ENCODE data around the gene SVOP. TPM values are rescaled to one million over a fixed set of nuclear protein-coding genes. Genes with fewer than 3 reads are reported as not detected.

Gene SVOP
- total RNA-seq, 1 experiment from 2014 or later, result 0.47 TPM

DNA sequence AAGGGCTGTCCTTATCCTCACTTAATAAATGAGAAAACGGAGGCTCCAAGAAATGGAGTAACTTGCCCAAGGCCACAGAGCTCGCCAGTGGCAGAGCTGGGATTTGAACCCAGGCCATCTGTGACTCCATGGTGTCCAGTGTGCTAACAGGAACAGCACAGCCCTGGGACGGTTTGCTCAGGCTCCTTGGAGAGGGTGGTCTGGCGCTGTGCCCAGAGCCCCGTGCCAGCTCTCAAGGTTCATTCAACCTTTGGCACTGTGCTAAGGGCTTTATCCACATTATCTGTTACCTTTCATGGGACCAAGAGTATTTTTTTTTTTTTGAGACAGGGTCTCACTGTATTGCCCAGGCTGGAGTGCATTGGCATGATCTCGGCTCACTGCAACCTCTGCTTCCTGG is 132.8 kb downstream of the SVOP start (continued):
- TF ChIP-seq, protein P1, sequence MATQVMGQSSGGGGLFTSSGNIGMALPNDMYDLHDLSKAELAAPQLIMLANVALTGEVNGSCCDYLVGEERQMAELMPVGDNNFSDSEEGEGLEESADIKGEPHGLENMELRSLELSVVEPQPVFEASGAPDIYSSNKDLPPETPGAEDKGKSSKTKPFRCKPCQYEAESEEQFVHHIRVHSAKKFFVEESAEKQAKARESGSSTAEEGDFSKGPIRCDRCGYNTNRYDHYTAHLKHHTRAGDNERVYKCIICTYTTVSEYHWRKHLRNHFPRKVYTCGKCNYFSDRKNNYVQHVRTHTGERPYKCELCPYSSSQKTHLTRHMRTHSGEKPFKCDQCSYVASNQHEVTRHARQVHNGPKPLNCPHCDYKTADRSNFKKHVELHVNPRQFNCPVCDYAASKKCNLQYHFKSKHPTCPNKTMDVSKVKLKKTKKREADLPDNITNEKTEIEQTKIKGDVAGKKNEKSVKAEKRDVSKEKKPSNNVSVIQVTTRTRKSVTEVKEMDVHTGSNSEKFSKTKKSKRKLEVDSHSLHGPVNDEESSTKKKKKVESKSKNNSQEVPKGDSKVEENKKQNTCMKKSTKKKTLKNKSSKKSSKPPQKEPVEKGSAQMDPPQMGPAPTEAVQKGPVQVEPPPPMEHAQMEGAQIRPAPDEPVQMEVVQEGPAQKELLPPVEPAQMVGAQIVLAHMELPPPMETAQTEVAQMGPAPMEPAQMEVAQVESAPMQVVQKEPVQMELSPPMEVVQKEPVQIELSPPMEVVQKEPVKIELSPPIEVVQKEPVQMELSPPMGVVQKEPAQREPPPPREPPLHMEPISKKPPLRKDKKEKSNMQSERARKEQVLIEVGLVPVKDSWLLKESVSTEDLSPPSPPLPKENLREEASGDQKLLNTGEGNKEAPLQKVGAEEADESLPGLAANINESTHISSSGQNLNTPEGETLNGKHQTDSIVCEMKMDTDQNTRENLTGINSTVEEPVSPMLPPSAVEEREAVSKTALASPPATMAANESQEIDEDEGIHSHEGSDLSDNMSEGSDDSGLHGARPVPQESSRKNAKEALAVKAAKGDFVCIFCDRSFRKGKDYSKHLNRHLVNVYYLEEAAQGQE (IDR thresholded peaks at IDR 0.05; ENCODE audit: low read depth), result no peak
- TF ChIP-seq FOSL1 (IDR thresholded peaks at IDR 0.05; ENCODE audit: low read depth) (no peak), EZH2phosphoT487 (IDR thresholded peaks at IDR 0.05; ENCODE audit: borderline replicate concordance) (no peak), ZNF274 (IDR thresholded peaks at IDR 0.05; ENCODE audit: low read depth, low read length) (no peak), TCF7L2 (IDR thresholded peaks at IDR 0.05; ENCODE audit: borderline replicate concordance, extremely low read depth, insufficient read depth, insufficient read length) (no peak), SP1 (IDR thresholded peaks at IDR 0.05; ENCODE audit: low read depth) (no peak), POLR2A (IDR thresholded peaks at IDR 0.05; ENCODE audit: borderline replicate concordance, extremely low read depth, insufficient read depth, insufficient read length) (no peak), CEBPB (IDR thresholded peaks at IDR 0.05; ENCODE audit: low read depth) (no peak), POLR2AphosphoS5 (IDR thresholded peaks at IDR 0.05; ENCODE audit: low read depth, low read length) (no peak)

DNA sequence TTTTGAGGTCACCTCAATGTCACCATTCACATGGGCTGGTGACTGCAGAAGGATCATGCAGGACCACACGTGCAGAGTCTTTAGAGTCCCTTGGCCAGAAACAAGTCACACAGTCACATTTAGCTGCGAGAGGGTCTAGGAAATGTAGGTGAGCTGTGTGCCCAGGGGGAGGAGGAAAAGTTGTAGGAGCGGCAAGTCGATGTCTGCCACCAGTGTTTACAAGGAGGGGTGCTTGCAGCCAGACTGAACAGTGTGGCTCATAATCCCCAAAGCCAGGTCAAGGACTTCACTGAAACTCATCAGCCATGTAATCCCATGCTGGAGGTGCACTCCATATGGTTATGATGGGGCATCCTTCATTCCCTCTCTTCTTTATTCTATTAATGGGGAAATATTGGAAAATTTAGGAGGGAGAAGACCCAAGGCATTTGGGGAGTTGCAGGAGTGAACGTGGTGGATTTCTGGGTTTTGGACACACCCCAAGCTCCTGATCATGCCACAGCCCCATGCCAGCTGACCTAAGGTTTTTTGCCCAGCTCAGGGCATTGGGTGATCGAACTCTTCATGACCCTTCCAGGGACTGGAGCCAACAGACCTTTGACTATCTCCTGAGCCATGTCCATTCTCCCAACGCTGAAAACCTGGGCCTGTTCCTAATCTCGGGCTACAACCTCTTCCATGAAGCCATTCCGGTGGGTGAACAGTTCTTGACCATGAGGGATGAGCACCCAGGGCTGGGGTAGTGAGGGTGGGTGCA is 133.8 kb downstream of the SVOP start:
- intact Hi-C loops (cut with micrococcal nuclease), result no loop called here
- TF ChIP-seq SIN3A (IDR thresholded peaks at IDR 0.05; ENCODE audit: low read depth) (no peak), JUND (IDR thresholded peaks at IDR 0.05) (no peak), TCF7L2 (IDR thresholded peaks at IDR 0.05; ENCODE audit: borderline replicate concordance, extremely low read depth, insufficient read depth, insufficient read length) (no peak), YY1 (IDR thresholded peaks at IDR 0.05; ENCODE audit: extremely low read depth, insufficient replicate concordance, low read depth, low read length) (no peak), ZNF274 (IDR thresholded peaks at IDR 0.05; ENCODE audit: low read depth, low read length) (no peak)
- TF ChIP-seq, protein P2, sequence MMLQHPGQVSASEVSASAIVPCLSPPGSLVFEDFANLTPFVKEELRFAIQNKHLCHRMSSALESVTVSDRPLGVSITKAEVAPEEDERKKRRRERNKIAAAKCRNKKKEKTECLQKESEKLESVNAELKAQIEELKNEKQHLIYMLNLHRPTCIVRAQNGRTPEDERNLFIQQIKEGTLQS (IDR thresholded peaks at IDR 0.05), result no peak
- TF ChIP-seq, protein P3, sequence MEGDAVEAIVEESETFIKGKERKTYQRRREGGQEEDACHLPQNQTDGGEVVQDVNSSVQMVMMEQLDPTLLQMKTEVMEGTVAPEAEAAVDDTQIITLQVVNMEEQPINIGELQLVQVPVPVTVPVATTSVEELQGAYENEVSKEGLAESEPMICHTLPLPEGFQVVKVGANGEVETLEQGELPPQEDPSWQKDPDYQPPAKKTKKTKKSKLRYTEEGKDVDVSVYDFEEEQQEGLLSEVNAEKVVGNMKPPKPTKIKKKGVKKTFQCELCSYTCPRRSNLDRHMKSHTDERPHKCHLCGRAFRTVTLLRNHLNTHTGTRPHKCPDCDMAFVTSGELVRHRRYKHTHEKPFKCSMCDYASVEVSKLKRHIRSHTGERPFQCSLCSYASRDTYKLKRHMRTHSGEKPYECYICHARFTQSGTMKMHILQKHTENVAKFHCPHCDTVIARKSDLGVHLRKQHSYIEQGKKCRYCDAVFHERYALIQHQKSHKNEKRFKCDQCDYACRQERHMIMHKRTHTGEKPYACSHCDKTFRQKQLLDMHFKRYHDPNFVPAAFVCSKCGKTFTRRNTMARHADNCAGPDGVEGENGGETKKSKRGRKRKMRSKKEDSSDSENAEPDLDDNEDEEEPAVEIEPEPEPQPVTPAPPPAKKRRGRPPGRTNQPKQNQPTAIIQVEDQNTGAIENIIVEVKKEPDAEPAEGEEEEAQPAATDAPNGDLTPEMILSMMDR (IDR thresholded peaks at IDR 0.05 in 2 of 3, conservative IDR thresholded peaks at IDR 0.05 in 1 of 3; ENCODE audit: borderline replicate concordance in 1 of 3, insufficient read depth in 1 of 3, low read depth in 2 of 3, low read length in 2 of 3), result no peak
- TF ChIP-seq, protein P4, sequence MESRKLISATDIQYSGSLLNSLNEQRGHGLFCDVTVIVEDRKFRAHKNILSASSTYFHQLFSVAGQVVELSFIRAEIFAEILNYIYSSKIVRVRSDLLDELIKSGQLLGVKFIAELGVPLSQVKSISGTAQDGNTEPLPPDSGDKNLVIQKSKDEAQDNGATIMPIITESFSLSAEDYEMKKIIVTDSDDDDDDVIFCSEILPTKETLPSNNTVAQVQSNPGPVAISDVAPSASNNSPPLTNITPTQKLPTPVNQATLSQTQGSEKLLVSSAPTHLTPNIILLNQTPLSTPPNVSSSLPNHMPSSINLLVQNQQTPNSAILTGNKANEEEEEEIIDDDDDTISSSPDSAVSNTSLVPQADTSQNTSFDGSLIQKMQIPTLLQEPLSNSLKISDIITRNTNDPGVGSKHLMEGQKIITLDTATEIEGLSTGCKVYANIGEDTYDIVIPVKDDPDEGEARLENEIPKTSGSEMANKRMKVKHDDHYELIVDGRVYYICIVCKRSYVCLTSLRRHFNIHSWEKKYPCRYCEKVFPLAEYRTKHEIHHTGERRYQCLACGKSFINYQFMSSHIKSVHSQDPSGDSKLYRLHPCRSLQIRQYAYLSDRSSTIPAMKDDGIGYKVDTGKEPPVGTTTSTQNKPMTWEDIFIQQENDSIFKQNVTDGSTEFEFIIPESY (IDR thresholded peaks at IDR 0.05; ENCODE audit: extremely low read depth, insufficient replicate concordance, low read length), result no peak
- Histone ChIP-seq H3K36me3 (ENCODE audit: control insufficient read depth in 1 of 2, insufficient read depth in 2 of 2, low read length in 2 of 2) (no peaks in the 10 kb centered on the region), H3K79me2 (ENCODE audit: insufficient read depth, low read length) (no peaks in the 10 kb centered on the region), H3K27me3 (ENCODE audit: insufficient read depth, low read length) (no peaks in the 10 kb centered on the region), H3K4me1 (ENCODE audit: control insufficient read depth in 1 of 2, insufficient read depth in 2 of 2, low read length in 2 of 2) (peaks cover 0 to 3% of the 10 kb centered on the region in 2 experiments; a peak in 1 of 4 replicates), H3K27ac (ENCODE audit: low read depth, low read length) (no peak overlapping the region), H3K9me3 (ENCODE audit: control insufficient read depth in 1 of 2, insufficient read depth in 1 of 2, low read depth in 1 of 2, low read length in 2 of 2) (no peaks in the 10 kb centered on the region), H3K9ac (ENCODE audit: low read length) (no peak overlapping the region), H4K20me1 (ENCODE audit: insufficient read depth) (no peaks in the 10 kb centered on the region), H2AFZ (ENCODE audit: low read depth, low read length, poor library complexity, severe bottlenecking) (no peak overlapping the region), H3K4me3 (replicated peaks in 1 of 2; ENCODE audit: low read depth in 1 of 2, low read length in 2 of 2) (no peak overlapping the region), H3K9me2 (ENCODE audit: insufficient read depth) (no peaks in the 10 kb centered on the region), H3K4me2 (ENCODE audit: low read length) (no peak overlapping the region)
- RAD21 ChIA-PET (ENCODE audit: low non-redundant PET in 1 of 2, low total read pairs in 2 of 2, uncharacterized antibody in 2 of 2, unreplicated experiment in 2 of 2), result no interaction called here
- POLR2A ChIA-PET, result no interaction called here
- DNase-seq (ENCODE audit: low read depth, low spot score), result no peak
- CTCF ChIA-PET, result no interaction called here
- ATAC-seq, result no peak
- BruUV-seq (replicated peaks), result no TSS peak

All from HCT116 (cell line).